HEK293 (cell line): ENCODE data around the gene SMNDC1.

ENCODE experiments used
- CTCF ChIA-PET: fragments of 350-600 bp; formaldehyde crosslinking; extraction: SDS; loops from one replicate; lab custom pipeline; 2021; ENCODE audit warnings: antibody characterized with exemption; lab: Yijun Ruan, JAX
- POLR2A ChIA-PET: fragments of 300-600 bp; formaldehyde crosslinking; extraction: SDS; loops from one replicate; lab custom pipeline; 2020; ENCODE audit warnings: antibody characterized with exemption, inconsistent platforms; lab: Yijun Ruan, JAX
- H3K27ac ChIP-seq: fragments of 200-500 bp; sonication (Bioruptor generic); 2 replicates; pipeline ENCODE4 v1.5.1; 2014; ENCODE audit warnings: low read depth, low read length, control low read depth, inconsistent platforms; ENCODE audit errors: extremely low read depth
- H3K36me3 ChIP-seq, 2 experiments: fragments of 200-500 bp in 1 of 2; sonication (Bioruptor generic) in 1 of 2; 1 replicate in 1 of 2; 2 replicates in 1 of 2; pipeline ENCODE4 v1.5.1; 2014 to 2017; ENCODE audit warnings: inconsistent platforms in 2 of 2, low read length in 2 of 2; ENCODE audit not compliant: control insufficient read depth in 2 of 2, insufficient read depth in 1 of 2
- H3K4me1 ChIP-seq: fragments of 200-500 bp; sonication (Bioruptor generic); 2 replicates; pipeline ENCODE4 v1.5.1; 2014; ENCODE audit warnings: mild to moderate bottlenecking, low read length, inconsistent platforms; ENCODE audit not compliant: control insufficient read depth, insufficient read depth
- H3K4me3 ChIP-seq: 2 replicates; pipeline ENCODE4 v1.5.1; 2011; ENCODE audit warnings: low read depth, mild to moderate bottlenecking, control low read depth, low read length, moderate library complexity
- H3K9me3 ChIP-seq: fragments of 200-500 bp; sonication (Bioruptor generic); 2 replicates; pipeline ENCODE4 v1.5.1; 2014; ENCODE audit warnings: low read depth, low read length, inconsistent platforms; ENCODE audit not compliant: control insufficient read depth, insufficient read depth
- FEZF1 ChIP-seq: fragments of 450-650 bp; formaldehyde crosslinking; IDR thresholded peaks from 2 replicates; pipeline ENCODE4 v1.5.1; 2016; ENCODE audit warnings: missing biosample characterization, missing genetic modification characterization
- KLF16 ChIP-seq: fragments of 450-650 bp; formaldehyde crosslinking; IDR thresholded peaks from 2 replicates; pipeline ENCODE4 v1.5.1; 2017; ENCODE audit warnings: missing biosample characterization, missing genetic modification characterization
- KLF8 ChIP-seq: fragments of 450-650 bp; formaldehyde crosslinking; IDR thresholded peaks from 2 replicates; pipeline ENCODE4 v1.5.1; 2016; ENCODE audit warnings: missing biosample characterization, missing genetic modification characterization
- PRDM10 ChIP-seq: fragments of 450-650 bp; formaldehyde crosslinking; IDR thresholded peaks from 2 replicates; pipeline ENCODE4 v1.5.1; 2016; ENCODE audit warnings: missing biosample characterization, missing genetic modification characterization
- YY1 ChIP-seq: fragments of 450-650 bp; formaldehyde crosslinking; IDR thresholded peaks from 2 replicates; pipeline ENCODE4 v1.5.1; 2018; ENCODE audit warnings: missing biosample characterization, missing genetic modification characterization
- ZIC2 ChIP-seq: fragments of 450-650 bp; formaldehyde crosslinking; IDR thresholded peaks from 2 replicates; pipeline ENCODE4 v1.5.1; 2016; ENCODE audit warnings: missing biosample characterization, missing genetic modification characterization
- ZNF112 ChIP-seq: fragments of 450-650 bp; formaldehyde crosslinking; IDR thresholded peaks from 2 replicates; pipeline ENCODE4 v1.5.0; 2017; ENCODE audit warnings: missing biosample characterization, missing genetic modification characterization
- ZNF19 ChIP-seq: fragments of 450-650 bp; formaldehyde crosslinking; IDR thresholded peaks from 2 replicates; pipeline ENCODE4; 2016; ENCODE audit warnings: missing biosample characterization, missing genetic modification characterization, low read depth
- ZNF266 ChIP-seq: fragments of 450-650 bp; formaldehyde crosslinking; IDR thresholded peaks from 2 replicates; pipeline ENCODE4 v1.5.1; 2016; ENCODE audit warnings: missing biosample characterization, missing genetic modification characterization, low read depth
- ZNF302 ChIP-seq: fragments of 450-650 bp; formaldehyde crosslinking; IDR thresholded peaks from 2 replicates; pipeline ENCODE4 v1.5.1; 2016; ENCODE audit warnings: missing biosample characterization, missing genetic modification characterization, low read depth
- ZNF398 ChIP-seq: fragments of 450-650 bp; formaldehyde crosslinking; IDR thresholded peaks from 2 replicates; pipeline ENCODE4 v1.5.1; 2017; ENCODE audit warnings: missing biosample characterization, missing genetic modification characterization
- ZNF473 ChIP-seq: fragments of 450-650 bp; formaldehyde crosslinking; IDR thresholded peaks from 2 replicates; pipeline ENCODE4 v1.5.1; 2017; ENCODE audit warnings: missing biosample characterization, missing genetic modification characterization
- ZNF48 ChIP-seq: fragments of 450-650 bp; formaldehyde crosslinking; IDR thresholded peaks from 2 replicates; pipeline ENCODE4 v1.5.1; 2016; ENCODE audit warnings: missing biosample characterization, missing genetic modification characterization
- ZNF544 ChIP-seq: fragments of 450-650 bp; formaldehyde crosslinking; IDR thresholded peaks from 2 replicates; pipeline ENCODE4 v1.5.0; 2017; ENCODE audit warnings: missing biosample characterization, missing genetic modification characterization
- ZNF558 ChIP-seq: fragments of 450-650 bp; formaldehyde crosslinking; IDR thresholded peaks from 2 replicates; pipeline ENCODE4 v1.5.1; 2016; ENCODE audit warnings: missing biosample characterization, missing genetic modification characterization
- TF ChIP-seq, protein P1 (sequence below): fragments of 450-650 bp; formaldehyde crosslinking; IDR thresholded peaks from 2 replicates; pipeline ENCODE4 v1.5.1; 2016; ENCODE audit warnings: missing biosample characterization, missing genetic modification characterization
- TF ChIP-seq, protein P2 (sequence below): fragments of 450-650 bp; formaldehyde crosslinking; IDR thresholded peaks from 2 replicates; pipeline ENCODE4 v1.5.1; 2016; ENCODE audit warnings: missing biosample characterization, missing genetic modification characterization, low read depth

SMNDC1 gene

DNA sequence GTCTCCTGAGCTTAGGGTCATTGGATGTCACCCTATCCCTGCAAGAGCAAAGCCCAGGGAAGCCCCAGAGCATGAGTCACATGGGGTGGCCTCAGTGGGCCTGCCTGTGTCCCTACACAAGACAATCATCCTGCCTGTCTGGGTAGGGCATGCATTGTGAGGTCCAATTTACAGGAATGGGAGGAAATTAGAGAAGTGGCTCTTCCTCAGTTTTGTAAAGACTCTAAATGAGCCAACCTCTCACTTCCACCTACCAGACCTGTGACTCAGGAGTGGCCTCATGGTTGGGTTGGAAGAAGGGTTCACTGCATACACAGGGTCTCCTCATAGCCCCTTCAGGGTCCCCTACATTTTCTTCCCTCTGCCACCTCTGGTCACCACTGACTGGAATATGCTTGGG, 43.6 kb upstream of the SMNDC1 start (continued):
- TF ChIP-seq ZNF473 (tag by site-specific recombination) (no peak), ZIC2 (tag by site-specific recombination) (no peak)
- TF ChIP-seq, all 188 proteins: peak for 0

- POLR2A ChIA-PET: no interaction called here
These were observed 42.2 kb upstream of the SMNDC1 start for GRCh38 chr10:110346914-110347313.

GRCh38 chr10:110345286-110345685, 40.6 kb upstream of the SMNDC1 start:
- TF ChIP-seq ZNF473 (tag by site-specific recombination) (no peak), ZNF558 (no peak), ZNF19 (tag by site-specific recombination) (no peak), ZNF266 (tag by site-specific recombination) (no peak), KLF16 (tag by site-specific recombination) (no peak), ZNF48 (tag by site-specific recombination) (no peak), ZNF302 (no peak), KLF8 (tag by site-specific recombination) (no peak)
- TF ChIP-seq, protein P1, sequence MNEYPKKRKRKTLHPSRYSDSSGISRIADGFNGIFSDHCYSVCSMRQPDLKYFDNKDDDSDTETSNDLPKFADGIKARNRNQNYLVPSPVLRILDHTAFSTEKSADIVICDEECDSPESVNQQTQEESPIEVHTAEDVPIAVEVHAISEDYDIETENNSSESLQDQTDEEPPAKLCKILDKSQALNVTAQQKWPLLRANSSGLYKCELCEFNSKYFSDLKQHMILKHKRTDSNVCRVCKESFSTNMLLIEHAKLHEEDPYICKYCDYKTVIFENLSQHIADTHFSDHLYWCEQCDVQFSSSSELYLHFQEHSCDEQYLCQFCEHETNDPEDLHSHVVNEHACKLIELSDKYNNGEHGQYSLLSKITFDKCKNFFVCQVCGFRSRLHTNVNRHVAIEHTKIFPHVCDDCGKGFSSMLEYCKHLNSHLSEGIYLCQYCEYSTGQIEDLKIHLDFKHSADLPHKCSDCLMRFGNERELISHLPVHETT: no peak
- TF ChIP-seq, all 188 proteins: peak for 0
- Histone ChIP-seq H3K27ac (no peak overlapping the region), H3K9me3 (no peaks in the 10 kb centered on the region), H3K4me1 (peaks cover 3% of the 10 kb centered on the region; the same call in 1 of the 2 replicates), H3K4me3 (no peak overlapping the region), H3K36me3 (no peaks in the 10 kb centered on the region)
- POLR2A ChIA-PET: interaction anchor here (0.9 kb wide), 1 partner anchor 8 kb away, joined by 3 read pairs; no protein-coding TSS in a partner anchor
- CTCF ChIA-PET: interaction anchor here (0.6 to 2.2 kb wide), 4 partner anchors 10 to 207 kb away, joined by 3 to 19 read pairs (median 3); no protein-coding TSS in a partner anchor

More at GRCh38 chr10:110346914-110347313, 42.2 kb upstream of the SMNDC1 start:
- TF ChIP-seq, protein P2, sequence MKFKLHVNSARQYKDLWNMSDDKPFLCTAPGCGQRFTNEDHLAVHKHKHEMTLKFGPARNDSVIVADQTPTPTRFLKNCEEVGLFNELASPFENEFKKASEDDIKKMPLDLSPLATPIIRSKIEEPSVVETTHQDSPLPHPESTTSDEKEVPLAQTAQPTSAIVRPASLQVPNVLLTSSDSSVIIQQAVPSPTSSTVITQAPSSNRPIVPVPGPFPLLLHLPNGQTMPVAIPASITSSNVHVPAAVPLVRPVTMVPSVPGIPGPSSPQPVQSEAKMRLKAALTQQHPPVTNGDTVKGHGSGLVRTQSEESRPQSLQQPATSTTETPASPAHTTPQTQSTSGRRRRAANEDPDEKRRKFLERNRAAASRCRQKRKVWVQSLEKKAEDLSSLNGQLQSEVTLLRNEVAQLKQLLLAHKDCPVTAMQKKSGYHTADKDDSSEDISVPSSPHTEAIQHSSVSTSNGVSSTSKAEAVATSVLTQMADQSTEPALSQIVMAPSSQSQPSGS (tag by site-specific recombination): peak; percentile 68
- no peak for TF ChIP-seq YY1 (tag by site-specific recombination)
- TF ChIP-seq ZNF112: no peak
- CTCF ChIA-PET: interaction anchor here (1.0 kb wide), 1 partner anchor 10 kb away, joined by 7 read pairs; no protein-coding TSS in a partner anchor
- H3K27ac ChIP-seq: no peak overlapping the region
- no peak overlapping the region for H3K4me3 ChIP-seq
- H3K4me1 ChIP-seq: peaks cover 3% of the 10 kb centered on the region; the same call in 1 of the 2 replicates
- no peaks in the 10 kb centered on the region for H3K36me3 ChIP-seq
- H3K9me3 ChIP-seq: no peaks in the 10 kb centered on the region

DNA sequence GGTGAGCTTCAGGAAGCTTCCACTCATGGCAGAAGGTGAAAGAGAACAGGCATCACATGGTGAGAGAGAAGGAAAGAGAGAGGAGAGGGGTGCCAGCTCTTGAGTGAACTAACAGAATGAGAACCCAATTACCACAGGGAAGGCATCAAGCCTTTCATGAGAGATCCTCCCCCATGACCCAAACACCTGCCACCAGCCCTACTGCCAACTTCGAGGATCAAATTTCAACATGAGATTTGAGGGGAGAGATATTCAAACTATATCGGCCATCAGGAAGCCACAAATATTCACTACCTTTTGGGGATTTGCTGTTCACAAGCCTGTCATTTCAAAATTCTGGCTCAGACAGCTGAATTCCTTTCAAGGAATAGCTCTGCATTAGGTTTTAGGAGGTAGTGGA, 39.9 kb upstream of the SMNDC1 start:
- Histone ChIP-seq H3K36me3 (no peaks in the 10 kb centered on the region), H3K9me3 (no peaks in the 10 kb centered on the region), H3K4me3 (no peak overlapping the region), H3K4me1 (peaks cover 3% of the 10 kb centered on the region; the same call in 1 of the 2 replicates), H3K27ac (no peak overlapping the region)
- CTCF ChIA-PET: interaction anchor here (1.2 to 2.2 kb wide), 2 partner anchors 10 to 154 kb away, joined by 3 to 19 read pairs; no protein-coding TSS in a partner anchor
- no peak for TF ChIP-seq ZNF544 (tag by site-specific recombination)
- TF ChIP-seq FEZF1: peak; percentile 40; the same call in 1 of the 2 replicates
- TF ChIP-seq ZIC2 (tag by site-specific recombination): no peak
- peak; percentile 32 for TF ChIP-seq PRDM10 (tag by site-specific recombination)
- TF ChIP-seq ZNF398 (tag by site-specific recombination): peak; percentile 43; the same call in 1 of the 2 replicates
- TF ChIP-seq ZNF19 (tag by site-specific recombination): no peak
- POLR2A ChIA-PET: no interaction called here
